H1 (cell line): ENCODE measurements around the gene RIPOR3. TPM values are rescaled to one million over a fixed set of nuclear protein-coding genes. Genes with fewer than 3 reads are reported as not detected.

Experiments used
- BCL11A ChIP-seq, 2 experiments: IDR thresholded peaks; one replicate each; pipeline ENCODE4 v1.6.1; 2011; ENCODE audit warnings: low read depth in 2 of 2, low read length in 2 of 2, mild to moderate bottlenecking in 2 of 2
- CBX8 ChIP-seq: fragments of 300-800, 300-1000 bp; sonication (generic); IDR thresholded peaks from 2 replicates; pipeline ENCODE4 v1.7.1; 2016; ENCODE audit warnings: low read depth, low read length, borderline replicate concordance
- CEBPB ChIP-seq: IDR thresholded peaks from 2 replicates; pipeline ENCODE4 v1.6.1; 2012; ENCODE audit warnings: low read depth, low read length
- CTCF ChIP-seq, 3 experiments: IDR thresholded peaks; 1 replicate in 2 of 3; 2 replicates in 1 of 3; pipeline versions ENCODE4 v1.5.1 to v1.6.1; 2011; ENCODE audit warnings: low read length in 3 of 3, mild to moderate bottlenecking in 3 of 3, inconsistent platforms in 2 of 3, low read depth in 1 of 3, moderate library complexity in 1 of 3; ENCODE audit not compliant: insufficient read depth in 1 of 3; ENCODE audit errors: control extremely low read depth in 1 of 3
- EZH2 ChIP-seq: fragments of 200-600 bp; sonication (generic); IDR thresholded peaks from 2 replicates; pipeline ENCODE4 v1.7.1; 2012; ENCODE audit warnings: low read depth, mild to moderate bottlenecking, moderate library complexity, low read length, inconsistent platforms; ENCODE audit not compliant: severe bottlenecking
- FOSL1 ChIP-seq: IDR thresholded peaks from 2 replicates; pipeline ENCODE4 v1.6.1; 2011; ENCODE audit warnings: mild to moderate bottlenecking, low read depth, low read length, moderate library complexity; ENCODE audit not compliant: insufficient read depth
- GABPA ChIP-seq: IDR thresholded peaks from 2 replicates; pipeline ENCODE4 v1.6.1; 2011; ENCODE audit warnings: mild to moderate bottlenecking, low read length, moderate library complexity, borderline replicate concordance; ENCODE audit not compliant: insufficient read depth
- GTF2F1 ChIP-seq: IDR thresholded peaks from 2 replicates; pipeline ENCODE4 v1.6.1; 2012; ENCODE audit warnings: low read depth, low read length, improper control_type of control experiment, borderline replicate concordance
- HDAC6 ChIP-seq: IDR thresholded peaks from one replicate; pipeline ENCODE4 v1.7.1; 2012; ENCODE audit warnings: low read depth, mild to moderate bottlenecking, inconsistent platforms, low read length, moderate library complexity
- NANOG ChIP-seq: IDR thresholded peaks from 2 replicates; pipeline ENCODE4 v1.6.1; 2011; ENCODE audit warnings: low read length, low read depth, mild to moderate bottlenecking, inconsistent platforms; ENCODE audit not compliant: insufficient read depth, poor library complexity, severe bottlenecking
- POLR2A ChIP-seq, 2 experiments: IDR thresholded peaks; 1 replicate in 1 of 2; 2 replicates in 1 of 2; pipeline ENCODE4 v1.6.1; 2011; ENCODE audit warnings: low read depth in 2 of 2, low read length in 2 of 2, mild to moderate bottlenecking in 2 of 2; ENCODE audit errors: control extremely low read depth in 1 of 2
- POLR2AphosphoS5 ChIP-seq: IDR thresholded peaks from 2 replicates; pipeline ENCODE4 v1.6.1; 2011; ENCODE audit warnings: low read depth, low read length
- SIN3A ChIP-seq, 2 experiments: IDR thresholded peaks in 1 of 2; conservative IDR thresholded peaks in 1 of 2; 2 replicates each; pipeline ENCODE4 v1.6.1; 2011 to 2012; ENCODE audit warnings: low read length in 2 of 2, improper control_type of control experiment in 1 of 2, low read depth in 1 of 2, mild to moderate bottlenecking in 1 of 2
- SP1 ChIP-seq: IDR thresholded peaks from 2 replicates; pipeline ENCODE4 v1.6.1; 2011; ENCODE audit warnings: low read depth, low read length
- SP2 ChIP-seq: IDR thresholded peaks from 2 replicates; pipeline ENCODE4 v1.6.1; 2012; ENCODE audit warnings: mild to moderate bottlenecking, low read length, inconsistent platforms
- YY1 ChIP-seq: IDR thresholded peaks from 2 replicates; pipeline ENCODE4 v1.6.1; 2011; ENCODE audit warnings: low read depth, mild to moderate bottlenecking, low read length
- polyA plus RNA-seq, 7 experiments: library from polyadenylated mRNA; depleted of rRNA in 3 of 7; stranded (reverse) in 5 of 7; unstranded in 2 of 7; fragments of >200 nt in 5 of 7; fragments of 200-250 nt in 2 of 7; gene quantifications; 1 replicate in 5 of 7; 2 replicates in 1 of 7; 4 replicates in 1 of 7; pipeline versions ENCODE4 v1.2.1 to v1.2.3, GENCODE V29; 2011 to 2013; ENCODE audit warnings: missing spikeins in 2 of 7, mixed read lengths in 2 of 7
- total RNA-seq: library from RNA; stranded (reverse); fragmentation: NEBNext Ultra II Directional; extraction: Animal tissue kit (Norgen Biotek cat#: 25700); gene quantifications from 2 replicates; pipeline ENCODE4 v1.2.1, GENCODE V29; 2021

RIPOR3 gene
- total and polyA plus RNA-seq, 2 of the 8 experiments (the other 6 are each of a cell fraction or from before 2014, with no cell fraction given), result 3.6 to 4.5 TPM

- TF ChIP-seq SP2, result no peak
- TF ChIP-seq GTF2F1, result no peak
- TF ChIP-seq HDAC6, result no peak
- no peak for TF ChIP-seq FOSL1
- no peak; the same call in 1 of the 2 replicates for TF ChIP-seq GABPA
- peak; percentile 39; the same call in 1 of the 2 replicates for TF ChIP-seq POLR2AphosphoS5
- TF ChIP-seq POLR2A (IDR thresholded peaks at IDR 0.05; ENCODE audit: control extremely low read depth in 1 of 2, low read depth in 2 of 2, low read length in 2 of 2), result no peak
- TF ChIP-seq BCL11A (IDR thresholded peaks at IDR 0.05; ENCODE audit: low read depth in 2 of 2, low read length in 2 of 2), result no peak
- no peak for TF ChIP-seq EZH2
- TF ChIP-seq CTCF (IDR thresholded peaks at IDR 0.05; ENCODE audit: control extremely low read depth in 1 of 3, insufficient read depth in 1 of 3, low read depth in 1 of 3, low read length in 3 of 3), result peak; percentile 99
- 0 out of 2 replicates have a peak, but pooled peaks have one; percentile 54 for TF ChIP-seq YY1
- no peak for TF ChIP-seq CEBPB
- no peak for TF ChIP-seq SIN3A (conservative IDR thresholded peaks at IDR 0.05 in 1 of 2, IDR thresholded peaks at IDR 0.05 in 1 of 2; ENCODE audit: low read depth in 1 of 2, low read length in 2 of 2)
- TF ChIP-seq CBX8, result no peak
- TF ChIP-seq NANOG, result no peak
- no peak for TF ChIP-seq SP1
These were observed 103.2 kb downstream of the RIPOR3 start (continued) for GRCh38 chr20:50588034-50588736.
